Muscle layer of colon (tissue), 2 donors: Measurements from ENCODE around the gene CCDC174.

Source experiments
- H3K27ac ChIP-seq: one replicate; pipeline ENCODE4 v1.7.0; 2013; ENCODE audit warnings: low read depth, mild to moderate bottlenecking, low read length, moderate library complexity
- H3K27me3 ChIP-seq, 2 donors: one replicate each; pipeline ENCODE4 v1.7.0; 2013; ENCODE audit warnings: low read length in 2 of 2, mild to moderate bottlenecking in 2 of 2; ENCODE audit not compliant: insufficient read depth in 2 of 2, control insufficient read depth in 1 of 2
- H3K36me3 ChIP-seq: one replicate; pipeline ENCODE4 v1.7.0; 2013; ENCODE audit warnings: mild to moderate bottlenecking, low read length; ENCODE audit not compliant: insufficient read depth
- H3K4me1 ChIP-seq: one replicate; pipeline ENCODE4 v1.7.0; 2013; ENCODE audit warnings: mild to moderate bottlenecking, low read length; ENCODE audit not compliant: insufficient read depth
- H3K4me3 ChIP-seq, 2 donors: one replicate each; pipeline ENCODE4 v1.7.0; 2013; ENCODE audit warnings: low read length in 2 of 2, low read depth in 1 of 2, mild to moderate bottlenecking in 1 of 2, moderate library complexity in 1 of 2
- H3K9ac ChIP-seq: one replicate; pipeline ENCODE4 v1.7.0; 2013; ENCODE audit warnings: low read length
- H3K9me3 ChIP-seq: one replicate; pipeline ENCODE4 v1.7.0; 2013; ENCODE audit warnings: mild to moderate bottlenecking, low read length
- donor health status: abdominal sarcoma.
- donor health status: Adenocarcinoma of cecum.

CCDC174 gene

GRCh38 chr3:14718539-14718938 is 67.0 kb downstream of the CCDC174 start:
- Histone ChIP-seq H3K27me3 (no peaks in the 10 kb centered on the region), H3K36me3 (no peaks in the 10 kb centered on the region), H3K27ac (no peak overlapping the region), H3K4me1 (no peaks in the 10 kb centered on the region), H3K4me3 (no peak overlapping the region), H3K9me3 (no peaks in the 10 kb centered on the region), H3K9ac (no peak overlapping the region)

GRCh38 chr3:14719006-14719405 is 67.4 kb downstream of the CCDC174 start:
- Histone ChIP-seq H3K27me3 (no peaks in the 10 kb centered on the region), H3K36me3 (no peaks in the 10 kb centered on the region), H3K9me3 (no peaks in the 10 kb centered on the region), H3K4me1 (no peaks in the 10 kb centered on the region), H3K27ac (no peak overlapping the region), H3K9ac (no peak overlapping the region), H3K4me3 (no peak overlapping the region)

GRCh38 chr3:14721126-14721864 is 69.7 kb downstream of the CCDC174 start:
- H3K9ac ChIP-seq, result no peak overlapping the region
- H3K4me3 ChIP-seq, result no peak overlapping the region
- peaks cover 17% of the 10 kb centered on the region for H3K4me1 ChIP-seq
- no peaks in the 10 kb centered on the region for H3K9me3 ChIP-seq
- H3K36me3 ChIP-seq, result no peaks in the 10 kb centered on the region
- no peaks in the 10 kb centered on the region for H3K27me3 ChIP-seq
- no peak overlapping the region for H3K27ac ChIP-seq
